GM12801 (cell line): ENCODE measurements around the gene MSI1.

ENCODE experiments used
- CTCF ChIP-seq: IDR thresholded peaks from one replicate; pipeline ENCODE4 v1.5.1; 2011; ENCODE audit warnings: control low read depth; ENCODE audit not compliant: insufficient read length; ENCODE audit errors: extremely low read depth

MSI1 gene

GRCh38 chr12:120406553-120406952 lies 37.6 kb upstream of the MSI1 start:
- TF ChIP-seq CTCF = no peak

DNA sequence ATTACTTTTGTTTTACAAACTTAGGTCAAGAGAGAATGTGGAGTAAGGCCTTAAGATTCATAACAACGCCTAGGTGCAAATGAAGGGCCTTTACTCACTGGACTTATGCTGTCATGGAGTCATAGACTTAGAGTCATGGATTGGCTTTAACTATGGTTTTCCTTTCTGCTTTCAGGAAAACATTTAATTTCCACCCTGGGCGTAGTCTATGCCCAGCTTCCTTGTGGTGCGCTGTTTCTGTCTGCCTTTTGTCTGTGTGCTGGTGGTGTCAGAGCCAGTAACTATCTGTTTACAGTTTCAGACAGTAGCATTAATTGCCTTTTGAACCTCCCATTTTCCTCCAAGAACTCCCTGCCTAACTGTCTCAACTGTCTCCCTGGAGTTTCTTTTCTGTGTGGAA lies 37.1 kb upstream of the MSI1 start:
- no peak for TF ChIP-seq CTCF

GRCh38 chr12:120404271-120404670 lies 35.3 kb upstream of the MSI1 start:
- no peak for TF ChIP-seq CTCF

GRCh38 chr12:120403869-120404268 lies 34.9 kb upstream of the MSI1 start:
- no peak for TF ChIP-seq CTCF

GRCh38 chr12:120402217-120402616 lies 33.3 kb upstream of the MSI1 start:
- no peak for TF ChIP-seq CTCF

DNA sequence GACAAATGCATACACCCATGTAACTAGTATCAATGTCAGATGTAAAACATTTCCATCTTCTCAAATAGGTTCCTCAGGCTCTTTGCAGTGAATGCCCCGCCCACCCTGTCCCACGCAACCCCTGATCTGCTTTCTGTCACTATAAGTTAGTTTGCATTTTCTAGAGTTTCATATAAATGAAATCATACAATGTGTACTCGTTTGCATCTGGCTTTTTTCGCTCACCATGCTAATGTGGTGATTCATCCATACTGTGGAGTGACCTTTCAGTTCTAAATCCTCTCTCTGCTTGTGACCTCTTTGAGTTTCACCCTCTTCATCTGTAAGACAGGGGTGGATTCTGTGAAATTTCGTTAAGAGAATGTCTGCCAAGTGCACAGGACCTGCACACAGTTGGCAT lies 30.6 kb upstream of the MSI1 start:
- TF ChIP-seq CTCF = no peak

- TF ChIP-seq CTCF = no peak
Measured at GRCh38 chr12:120397824-120398540, 29.0 kb upstream of the MSI1 start.
